Mesenchymal stem cell (in vitro differentiated cells and primary cell): ENCODE results near the gene AP1B1.
A peak's percentile ranks its signal among the peaks of the same experiment; 100 is the strongest.

Experiments
- DNase-seq: peaks from one replicate; pipeline ENCODE4 v3.0.0-alpha.2; 2013
- H2AFZ ChIP-seq: one replicate; pipeline ENCODE4 v1.6.1; 2013; ENCODE audit warnings: low read depth, mild to moderate bottlenecking, control low read depth, inconsistent platforms, low read length, moderate library complexity
- H2AK5ac ChIP-seq: 2 replicates; pipeline ENCODE4 v1.6.1; 2013; ENCODE audit warnings: low read length, moderate library complexity, mild to moderate bottlenecking, inconsistent platforms; ENCODE audit not compliant: severe bottlenecking
- H2BK120ac ChIP-seq: one replicate; pipeline ENCODE4 v1.6.1; 2013; ENCODE audit warnings: low read depth, mild to moderate bottlenecking, inconsistent platforms, low read length, moderate library complexity
- H2BK12ac ChIP-seq, 2 experiments: one replicate each; pipeline ENCODE4 v1.6.1; 2013; ENCODE audit warnings: inconsistent platforms in 2 of 2, low read length in 2 of 2, mild to moderate bottlenecking in 2 of 2, moderate library complexity in 2 of 2, control low read depth in 1 of 2
- H2BK15ac ChIP-seq: one replicate; pipeline ENCODE4 v1.6.1; 2013; ENCODE audit warnings: mild to moderate bottlenecking, low read depth, inconsistent platforms; ENCODE audit not compliant: poor library complexity, severe bottlenecking
- H2BK5ac ChIP-seq: 2 replicates; pipeline ENCODE4 v1.6.1; 2013; ENCODE audit warnings: low read depth, mild to moderate bottlenecking, low read length, control low read depth, inconsistent platforms; ENCODE audit not compliant: poor library complexity, severe bottlenecking
- H3K14ac ChIP-seq, 2 experiments: one replicate each; pipeline ENCODE4 v1.6.1; 2013; ENCODE audit warnings: inconsistent platforms in 2 of 2, low read length in 2 of 2, control low read depth in 1 of 2, mild to moderate bottlenecking in 1 of 2, moderate library complexity in 1 of 2
- H3K18ac ChIP-seq, 2 experiments: one replicate each; pipeline ENCODE4 v1.6.1; 2013; ENCODE audit warnings: inconsistent platforms in 2 of 2, low read length in 2 of 2, control low read depth in 1 of 2, low read depth in 1 of 2, mild to moderate bottlenecking in 1 of 2
- H3K23ac ChIP-seq, 2 experiments: one replicate each; pipeline ENCODE4 v1.6.1; 2013; ENCODE audit warnings: inconsistent platforms in 2 of 2, low read length in 2 of 2, mild to moderate bottlenecking in 2 of 2, moderate library complexity in 2 of 2, control low read depth in 1 of 2
- H3K27ac ChIP-seq: 2 replicates; pipeline ENCODE4 v1.5.1; 2013; ENCODE audit warnings: mild to moderate bottlenecking, moderate library complexity, low read length, control low read depth, inconsistent platforms; ENCODE audit not compliant: poor library complexity, severe bottlenecking
- H3K27me3 ChIP-seq, 2 experiments: 2 replicates each; pipeline versions ENCODE4 v1.6.1 to v1.7.0; 2013; ENCODE audit warnings: low read length in 2 of 2, mild to moderate bottlenecking in 2 of 2, moderate library complexity in 2 of 2, control low read depth in 1 of 2, inconsistent platforms in 1 of 2; ENCODE audit not compliant: control insufficient read depth in 1 of 2, insufficient read depth in 1 of 2
- H3K36me3 ChIP-seq, 2 experiments: 2 replicates each; pipeline versions ENCODE4 v1.6.1 to v1.7.0; 2013; ENCODE audit warnings: low read length in 2 of 2, control low read depth in 1 of 2, inconsistent platforms in 1 of 2, low read depth in 1 of 2, mild to moderate bottlenecking in 1 of 2; ENCODE audit not compliant: insufficient read depth in 2 of 2, control insufficient read depth in 1 of 2
- H3K4ac ChIP-seq, 2 experiments: one replicate each; pipeline ENCODE4 v1.6.1; 2013; ENCODE audit warnings: inconsistent platforms in 2 of 2, low read length in 2 of 2, mild to moderate bottlenecking in 2 of 2, moderate library complexity in 2 of 2, control low read depth in 1 of 2, low read depth in 1 of 2
- H3K4me1 ChIP-seq: 2 replicates; pipeline ENCODE4 v1.6.1; 2013; ENCODE audit warnings: low read depth, low read length, control low read depth; ENCODE audit not compliant: control insufficient read depth, insufficient read depth
- H3K4me2 ChIP-seq: 2 replicates; pipeline ENCODE4 v1.6.1; 2013; ENCODE audit warnings: low read length, mild to moderate bottlenecking, inconsistent platforms; ENCODE audit not compliant: poor library complexity, severe bottlenecking
- H3K4me3 ChIP-seq, 2 experiments: 2 replicates each; pipeline versions ENCODE4 v1.5.1 to v1.7.0; 2013; ENCODE audit warnings: low read length in 2 of 2, mild to moderate bottlenecking in 2 of 2, control low read depth in 1 of 2, low read depth in 1 of 2; ENCODE audit not compliant: insufficient read depth in 1 of 2
- H3K79me1 ChIP-seq: replicated peaks from 2 replicates; pipeline ENCODE4 v1.6.1; 2013; ENCODE audit warnings: mild to moderate bottlenecking, control low read depth, low read length, inconsistent platforms; ENCODE audit not compliant: poor library complexity, severe bottlenecking
- H3K9ac ChIP-seq: 2 replicates; pipeline ENCODE4 v1.7.0; 2013; ENCODE audit warnings: mild to moderate bottlenecking, low read length, moderate library complexity
- H3K9me3 ChIP-seq: 2 replicates; pipeline ENCODE4 v1.7.0; 2013; ENCODE audit warnings: mild to moderate bottlenecking, low read length; ENCODE audit not compliant: control insufficient read depth
- H4K8ac ChIP-seq: one replicate; pipeline ENCODE4 v1.6.1; 2013; ENCODE audit warnings: inconsistent platforms, mild to moderate bottlenecking, low read length, moderate library complexity
- H4K91ac ChIP-seq: one replicate; pipeline ENCODE4 v1.6.1; 2013; ENCODE audit warnings: mild to moderate bottlenecking, low read length, inconsistent platforms
- WGBS: methylation state at CpG from one replicate; pipeline ENCODE4 v1.1.7; 2013; ENCODE audit warnings: mixed read lengths; 5-methylcytosine and 5-hydroxymethylcytosine counted together

Gene AP1B1

DNA sequence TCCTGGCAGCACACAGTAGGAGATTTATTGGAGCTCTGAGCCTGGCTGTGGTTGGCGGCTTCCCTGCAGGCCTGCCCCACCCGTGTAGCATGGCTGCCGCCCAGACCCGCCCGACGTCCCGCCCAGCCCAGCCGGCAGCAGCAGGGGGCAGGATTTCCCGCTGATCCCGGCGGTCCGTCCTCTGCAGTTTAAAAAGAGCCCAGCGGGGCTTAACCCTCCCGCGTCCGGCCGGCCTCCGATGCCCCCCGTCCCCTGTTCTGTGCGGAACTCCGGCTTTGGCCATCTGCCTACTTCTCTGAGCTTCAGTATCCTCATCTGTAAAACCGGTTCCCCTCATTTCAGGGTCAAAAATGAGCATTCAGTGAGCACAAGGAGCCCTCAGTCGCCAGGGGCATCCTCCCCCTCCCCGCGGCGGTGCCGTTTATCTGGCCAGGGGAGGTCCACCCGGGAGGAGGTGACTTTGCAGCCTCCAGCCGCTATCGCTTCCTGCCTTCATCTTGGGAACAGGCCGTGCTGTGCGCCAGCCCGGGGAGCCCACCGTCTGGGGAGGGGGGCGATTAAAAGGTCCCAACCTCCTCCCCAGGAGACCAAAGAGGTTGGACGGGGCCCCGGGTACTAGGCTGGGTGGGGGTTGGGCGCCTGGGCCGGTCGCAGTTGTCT, 82.1 kb downstream of the AP1B1 start, which contains the start of gene GAS2L1:
Gene GAS2L1, plus strand, starts transcription at position 476 of the 660 bp plus-strand sequence. CDS start 1,456 bp downstream, outside the sequence.
- Histone ChIP-seq H3K4ac (peak within 1 kb of the TSS; percentile 52 to 87), H3K79me1 (peaks cover 11% of the 10 kb centered on the region), H3K14ac (peak within 1 kb of the TSS in 1 of 2 experiments; percentile 91), H2AFZ (peak within 1 kb of the TSS; percentile 72), H3K27ac (peak within 1 kb of the TSS; percentile 81), H2BK12ac (peak within 1 kb of the TSS; percentile 82 to 93), H4K8ac (peak within 1 kb of the TSS; percentile 87), H3K18ac (peak within 1 kb of the TSS; percentile 68 to 92), H4K91ac (peak within 1 kb of the TSS; percentile 76), H3K4me3 (peak within 1 kb of the TSS; percentile 71 to 96), H3K36me3 (peaks cover 0 to 33% of the 10 kb centered on the region in 2 experiments), H2BK5ac (peak within 1 kb of the TSS; percentile 39), H3K27me3 (no peaks in the 10 kb centered on the region), H3K4me2 (peak within 1 kb of the TSS; percentile 90), H2AK5ac (peak within 1 kb of the TSS; percentile 40), H3K23ac (peak within 1 kb of the TSS in 1 of 2 experiments; percentile 66), H3K9ac (peak within 1 kb of the TSS; percentile 87), H2BK120ac (peak within 1 kb of the TSS; percentile 95), H3K4me1 (peaks cover 52% of the 10 kb centered on the region), H2BK15ac (peak within 1 kb of the TSS; percentile 90), H3K9me3 (no peaks in the 10 kb centered on the region)
- DNase-seq, result peak; percentile 87
- WGBS, result under 1% methylated on average over 37 of the region's 40 CpGs

DNA sequence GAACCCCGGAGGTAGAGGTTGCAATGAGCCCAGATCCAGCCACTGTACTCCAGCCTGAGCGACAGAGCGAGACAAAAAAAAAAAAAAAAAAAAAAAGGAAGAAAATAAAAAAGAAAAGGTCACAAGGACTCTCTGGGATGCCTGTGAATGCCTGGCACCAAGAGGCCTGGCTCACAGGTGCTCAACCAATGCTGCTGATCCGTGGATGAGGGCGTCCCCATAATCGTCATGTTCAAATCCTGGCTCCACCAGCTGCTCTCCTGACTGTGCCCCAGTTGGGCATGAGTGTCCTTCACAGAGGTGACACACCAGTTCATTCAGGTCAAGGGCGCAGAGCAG, 82.6 kb downstream of the AP1B1 start:
- peaks cover 48% of the 10 kb centered on the region for H3K4me1 ChIP-seq

GRCh38 chr22:29302681-29303465, 85.5 kb downstream of the AP1B1 start:
- Histone ChIP-seq H3K27ac (no peak overlapping the region), H4K8ac (no peak overlapping the region), H3K9me3 (no peaks in the 10 kb centered on the region), H3K4ac (no peak overlapping the region), H2BK12ac (peak overlapping the region in 1 of 2 experiments; percentile 48), H2AFZ (no peak overlapping the region), H2AK5ac (peak overlapping the region; percentile 54), H3K4me1 (peaks cover 22% of the 10 kb centered on the region), H3K27me3 (no peaks in the 10 kb centered on the region), H2BK5ac (no peak overlapping the region), H3K36me3 (peaks cover 32 to 45% of the 10 kb centered on the region in 2 experiments), H3K18ac (peak overlapping the region in 1 of 2 experiments; percentile 37), H3K4me2 (no peak overlapping the region), H3K23ac (no peak overlapping the region), H3K79me1 (peaks cover 6% of the 10 kb centered on the region), H2BK15ac (no peak overlapping the region), H4K91ac (no peak overlapping the region), H3K4me3 (no peak overlapping the region), H3K9ac (no peak overlapping the region), H2BK120ac (no peak overlapping the region), H3K14ac (no peak overlapping the region)
- no peak for DNase-seq
- WGBS, result 81% methylated on average over 13 of the region's 13 CpGs

More for the DNA sequence above, 82.6 kb downstream of the AP1B1 start:
- Histone ChIP-seq H2AFZ (peak overlapping the region; percentile 55), H3K18ac (peak overlapping the region in 1 of 2 experiments; percentile 79), H4K91ac (peak overlapping the region; percentile 73), H3K4me2 (no peak overlapping the region), H2BK5ac (no peak overlapping the region), H3K23ac (no peak overlapping the region), H3K4ac (peak overlapping the region in 1 of 2 experiments; percentile 87), H3K27me3 (no peaks in the 10 kb centered on the region), H3K79me1 (peaks cover 11% of the 10 kb centered on the region), H3K9ac (no peak overlapping the region), H2BK15ac (no peak overlapping the region), H2BK12ac (peak overlapping the region in 1 of 2 experiments; percentile 82), H4K8ac (no peak overlapping the region), H2AK5ac (no peak overlapping the region), H3K36me3 (peaks cover 4 to 36% of the 10 kb centered on the region in 2 experiments), H3K27ac (no peak overlapping the region), H3K9me3 (no peaks in the 10 kb centered on the region), H3K4me3 (no peak overlapping the region), H2BK120ac (no peak overlapping the region), H3K14ac (no peak overlapping the region)
- 64% methylated on average over 7 of the region's 7 CpGs for WGBS
- no peak for DNase-seq

DNA sequence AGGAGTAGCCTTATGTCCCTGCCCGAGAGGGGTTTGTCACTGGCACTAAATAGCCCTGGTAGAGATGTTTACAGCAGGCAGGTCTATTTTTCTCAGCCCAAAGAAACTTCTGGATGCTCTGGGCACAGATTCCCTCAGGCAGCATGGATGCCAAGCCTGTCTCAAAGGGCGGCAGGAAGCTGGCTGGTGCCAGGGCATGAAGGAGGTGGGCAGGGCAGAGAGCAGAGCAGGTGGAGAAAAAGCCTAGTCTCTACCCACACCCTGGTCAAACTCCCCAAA, 86.0 kb downstream of the AP1B1 start:
- no peak overlapping the region for H3K23ac ChIP-seq
- no peak overlapping the region for H4K8ac ChIP-seq
- H2AFZ ChIP-seq, result no peak overlapping the region
- H3K4me2 ChIP-seq, result no peak overlapping the region
- H3K4me3 ChIP-seq, result no peak overlapping the region
- H2AK5ac ChIP-seq, result peak overlapping the region; percentile 26
- H3K36me3 ChIP-seq, result peaks cover 38 to 50% of the 10 kb centered on the region in 2 experiments
- H2BK5ac ChIP-seq, result no peak overlapping the region
- peaks cover 6% of the 10 kb centered on the region for H3K79me1 ChIP-seq
- H3K18ac ChIP-seq, result no peak overlapping the region
- no peak overlapping the region for H2BK120ac ChIP-seq
- peaks cover 17% of the 10 kb centered on the region for H3K4me1 ChIP-seq
- H3K9ac ChIP-seq, result no peak overlapping the region
- DNase-seq, result no peak
- H3K4ac ChIP-seq, result no peak overlapping the region
- 98% methylated on average over 2 of the region's 2 CpGs for WGBS
- no peak overlapping the region for H3K14ac ChIP-seq
- no peaks in the 10 kb centered on the region for H3K27me3 ChIP-seq
- H4K91ac ChIP-seq, result no peak overlapping the region
- H2BK15ac ChIP-seq, result no peak overlapping the region
- no peaks in the 10 kb centered on the region for H3K9me3 ChIP-seq
- no peak overlapping the region for H3K27ac ChIP-seq
- no peak overlapping the region for H2BK12ac ChIP-seq
